Measurements from ENCODE around the gene TRIM61.
"Not testable (repeated sequence)": the region's sequence is repeated elsewhere in the genome, so short reads cannot be mapped to it uniquely, and the experiment has no call there.

Gene TRIM61

GRCh38 chr4:164949448-164950143 is 27.9 kb downstream of the TRIM61 start:
- Histone ChIP-seq H3K4me1 (no peaks in the 10 kb centered on the region), H3K9me3 (no peaks in the 10 kb centered on the region), H3K27me3 (no peaks in the 10 kb centered on the region), H3K4me3 (no peak overlapping the region), H3K27ac (no peak overlapping the region), H3K36me3 (no peaks in the 10 kb centered on the region)
- intact Hi-C loops (cut with DNase I; ENCODE audit: low total_unique reads): no loop called here
- TF ChIP-seq CTCF (IDR thresholded peaks at IDR 0.05): no peak
- no peak for DNase-seq

- intact Hi-C loops (cut with DNase I; ENCODE audit: low total_unique reads): no loop called here
- Histone ChIP-seq H3K27ac (no peak overlapping the region), H3K4me1 (no peaks in the 10 kb centered on the region), H3K4me3 (no peak overlapping the region), H3K9me3 (no peaks in the 10 kb centered on the region), H3K36me3 (no peaks in the 10 kb centered on the region), H3K27me3 (no peaks in the 10 kb centered on the region)
- no peak for TF ChIP-seq CTCF (IDR thresholded peaks at IDR 0.05)
- no peak for DNase-seq
These were observed 28.5 kb downstream of the TRIM61 start for GRCh38 chr4:164948975-164949374.

- H3K27ac ChIP-seq; intact Hi-C loops (cut with DNase I; ENCODE audit: low total_unique reads); H3K27me3 ChIP-seq; H3K9me3 ChIP-seq; H3K4me3 ChIP-seq; H3K4me1 ChIP-seq; DNase-seq; H3K36me3 ChIP-seq: not testable (repeated sequence)
These were observed 29.5 kb downstream of the TRIM61 start for GRCh38 chr4:164948006-164948405.

GRCh38 chr4:164946810-164947209 is 30.6 kb downstream of the TRIM61 start:
- H3K27me3 ChIP-seq: no peaks in the 10 kb centered on the region
- H3K36me3 ChIP-seq: no peaks in the 10 kb centered on the region
- H3K4me1 ChIP-seq: no peaks in the 10 kb centered on the region
- no peaks in the 10 kb centered on the region for H3K9me3 ChIP-seq
- TF ChIP-seq CTCF (IDR thresholded peaks at IDR 0.05): no peak
- no peak overlapping the region for H3K4me3 ChIP-seq
- no peak for DNase-seq
- no peak overlapping the region for H3K27ac ChIP-seq
- intact Hi-C loops (cut with DNase I; ENCODE audit: low total_unique reads): no loop called here

GRCh38 chr4:164945146-164945545 is 32.3 kb downstream of the TRIM61 start:
- TF ChIP-seq CTCF (IDR thresholded peaks at IDR 0.05): no peak
- Histone ChIP-seq H3K4me1 (no peaks in the 10 kb centered on the region), H3K27ac (no peak overlapping the region), H3K36me3 (no peaks in the 10 kb centered on the region), H3K27me3 (no peaks in the 10 kb centered on the region), H3K4me3 (no peak overlapping the region), H3K9me3 (no peaks in the 10 kb centered on the region)
- intact Hi-C loops (cut with DNase I; ENCODE audit: low total_unique reads): no loop called here
- no peak for DNase-seq

- no peak overlapping the region for H3K4me3 ChIP-seq
- no peaks in the 10 kb centered on the region for H3K9me3 ChIP-seq
- no peaks in the 10 kb centered on the region for H3K36me3 ChIP-seq
- DNase-seq: no peak
- intact Hi-C loops (cut with DNase I; ENCODE audit: low total_unique reads): no loop called here
- no peaks in the 10 kb centered on the region for H3K4me1 ChIP-seq
- no peak for TF ChIP-seq CTCF (IDR thresholded peaks at IDR 0.05)
- H3K27me3 ChIP-seq: no peaks in the 10 kb centered on the region
- H3K27ac ChIP-seq: no peak overlapping the region
These were observed 34.3 kb downstream of the TRIM61 start for GRCh38 chr4:164943192-164943591.

All from tibial artery (tissue), 4 donors.